Endodermal cell (in vitro differentiated cells): ENCODE results near the gene SEC23B. TPM values are rescaled to one million over a fixed set of nuclear protein-coding genes. Genes with fewer than 3 reads are reported as not detected.

Experiments
- DNase-seq: peaks from one replicate; pipeline ENCODE4 v3.0.0-alpha.2; 2017
- H3K27ac ChIP-seq: 2 replicates; pipeline ENCODE4 v1.5.1; 2013; ENCODE audit warnings: mild to moderate bottlenecking, low read depth, low read length, moderate library complexity
- H3K27me3 ChIP-seq: 2 replicates; pipeline ENCODE4 v1.6.1; 2013; ENCODE audit warnings: mild to moderate bottlenecking, low read length, moderate library complexity; ENCODE audit not compliant: insufficient read depth, control insufficient read depth, poor library complexity, severe bottlenecking
- H3K36me3 ChIP-seq: 2 replicates; pipeline ENCODE4 v1.7.0; 2013; ENCODE audit warnings: mild to moderate bottlenecking, low read length, moderate library complexity; ENCODE audit not compliant: control insufficient read depth, insufficient read depth
- H3K4me1 ChIP-seq: one replicate; pipeline ENCODE4 v1.7.0; 2013; ENCODE audit warnings: low read length; ENCODE audit not compliant: control insufficient read depth, insufficient read depth
- H3K4me3 ChIP-seq: 2 replicates; pipeline ENCODE4 v1.5.1; 2013; ENCODE audit warnings: mild to moderate bottlenecking, low read length, moderate library complexity
- H3K9ac ChIP-seq: 2 replicates; pipeline ENCODE4 v1.6.1; 2013; ENCODE audit warnings: mild to moderate bottlenecking, low read length, moderate library complexity; ENCODE audit not compliant: poor library complexity, severe bottlenecking; ENCODE audit errors: extremely low read depth
- H3K9me3 ChIP-seq: 2 replicates; pipeline ENCODE4 v1.6.1; 2013; ENCODE audit warnings: mild to moderate bottlenecking, low read length, moderate library complexity; ENCODE audit not compliant: control insufficient read depth
- H3K27ac Mint-ChIP-seq: 2 replicates; pipeline ENCODE4 v1.8.0; 2020; ENCODE audit warnings: mixed read lengths
- H3K27me3 Mint-ChIP-seq: 2 replicates; pipeline ENCODE4 v1.8.0; 2021; ENCODE audit warnings: mild to moderate bottlenecking, mixed read lengths; ENCODE audit not compliant: insufficient read depth
- H3K36me3 Mint-ChIP-seq: 2 replicates; pipeline ENCODE4 v1.8.0; 2020; ENCODE audit warnings: low read depth, mixed read lengths
- H3K4me1 Mint-ChIP-seq: 2 replicates; pipeline ENCODE4 v1.8.0; 2020; ENCODE audit warnings: mixed read lengths
- H3K4me3 Mint-ChIP-seq: 2 replicates; pipeline ENCODE4 v1.8.0; 2020; ENCODE audit warnings: mild to moderate bottlenecking, moderate library complexity, mixed read lengths
- H3K9me3 Mint-ChIP-seq: 2 replicates; pipeline ENCODE4 v1.8.0; 2020; ENCODE audit warnings: mild to moderate bottlenecking, mixed read lengths
- CTCF ChIP-seq: fragments of 200-600 bp; sonication (generic); conservative IDR thresholded peaks from 2 replicates; pipeline ENCODE4 v1.5.0; 2021; ENCODE audit warnings: antibody characterized with exemption, mild to moderate bottlenecking
- WGBS, 2 experiments: methylation state at CpG; one replicate each; pipeline versions ENCODE4 v1.1.5 to v1.1.7; 2013; ENCODE audit warnings: missing lambda C conversion rate in 2 of 2, mixed read lengths in 1 of 2; ENCODE audit not compliant: insufficient coverage in 1 of 2, insufficient read length in 1 of 2; 5-methylcytosine and 5-hydroxymethylcytosine counted together
- total RNA-seq, 2 donors: library from RNA; stranded (reverse); fragmentation: NEBNext Ultra II Directional in 1 of 2; extraction: Animal tissue kit (Norgen Biotek cat#: 25700) in 1 of 2; gene quantifications; 2 replicates in 1 of 2; 3 replicates in 1 of 2; pipeline ENCODE4 v1.2.1, GENCODE V29; 2021

Gene SEC23B
- total RNA-seq, 2 donors from 2014 or later, result 65.0 to 73.5 TPM

GRCh38 chr20:18588574-18588933, 80.8 kb downstream of the SEC23B start:
- H3K27ac ChIP-seq, result peak overlapping the region; percentile 86
- H3K27me3 ChIP-seq, result no peaks in the 10 kb centered on the region
- H3K4me1 Mint-ChIP-seq, result peaks cover 9% of the 10 kb centered on the region
- no peaks in the 10 kb centered on the region for H3K36me3 Mint-ChIP-seq
- peak overlapping the region; percentile 69 for H3K27ac Mint-ChIP-seq
- H3K4me1 ChIP-seq, result no peaks in the 10 kb centered on the region
- peak overlapping the region; percentile 51 for H3K9ac ChIP-seq
- peak overlapping the region; percentile 95 for H3K4me3 ChIP-seq
- peak; percentile 65 for DNase-seq
- no peaks in the 10 kb centered on the region for H3K9me3 ChIP-seq
- 13 to 21% methylated on average over 4 to 18 of the region's 18 CpGs for WGBS, 2 experiments
- no peaks in the 10 kb centered on the region for H3K27me3 Mint-ChIP-seq
- H3K4me3 Mint-ChIP-seq, result peak overlapping the region; percentile 74
- H3K36me3 ChIP-seq, result no peaks in the 10 kb centered on the region
- no peaks in the 10 kb centered on the region for H3K9me3 Mint-ChIP-seq
- no peak for TF ChIP-seq CTCF

GRCh38 chr20:18589941-18590674, 82.4 kb downstream of the SEC23B start:
- WGBS, 2 experiments, result 79 to 90% methylated on average over 2 to 8 of the region's 8 CpGs
- no peak for TF ChIP-seq CTCF
- no peaks in the 10 kb centered on the region for H3K4me1 ChIP-seq
- H3K4me3 Mint-ChIP-seq, result peak overlapping the region; percentile 74
- H3K27ac Mint-ChIP-seq, result no peak overlapping the region
- H3K9me3 ChIP-seq, result no peaks in the 10 kb centered on the region
- peaks cover 9% of the 10 kb centered on the region for H3K4me1 Mint-ChIP-seq
- no peak overlapping the region for H3K27ac ChIP-seq
- no peak for DNase-seq
- peaks cover 4% of the 10 kb centered on the region for H3K36me3 Mint-ChIP-seq
- no peaks in the 10 kb centered on the region for H3K27me3 Mint-ChIP-seq
- no peaks in the 10 kb centered on the region for H3K36me3 ChIP-seq
- no peak overlapping the region for H3K9ac ChIP-seq
- no peaks in the 10 kb centered on the region for H3K9me3 Mint-ChIP-seq
- no peaks in the 10 kb centered on the region for H3K27me3 ChIP-seq
- no peak overlapping the region for H3K4me3 ChIP-seq

GRCh38 chr20:18596270-18596669, 88.5 kb downstream of the SEC23B start:
- H3K36me3 ChIP-seq, result peaks cover 6% of the 10 kb centered on the region
- H3K27ac ChIP-seq, result no peak overlapping the region
- Mint-ChIP-seq H3K27me3 (no peaks in the 10 kb centered on the region), H3K36me3 (peaks cover 18% of the 10 kb centered on the region), H3K4me3 (no peak overlapping the region), H3K4me1 (peaks cover 1% of the 10 kb centered on the region), H3K27ac (no peak overlapping the region), H3K9me3 (peaks cover 4% of the 10 kb centered on the region)
- H3K4me3 ChIP-seq, result no peak overlapping the region
- H3K4me1 ChIP-seq, result no peaks in the 10 kb centered on the region
- no peaks in the 10 kb centered on the region for H3K9me3 ChIP-seq
- TF ChIP-seq CTCF, result no peak
- no peaks in the 10 kb centered on the region for H3K27me3 ChIP-seq
- DNase-seq, result no peak
- no peak overlapping the region for H3K9ac ChIP-seq
